ENCODE measurements around the gene DDIT4.

GRCh38 chr10:72227826-72228225, 45.9 kb upstream of the DDIT4 start:
- no peak for TF ChIP-seq CTCF (IDR thresholded peaks at IDR 0.05)
- TF ChIP-seq EZH2phosphoT487 (IDR thresholded peaks at IDR 0.05): no peak
- TF ChIP-seq EZH2 (IDR thresholded peaks at IDR 0.05): no peak

Measured in neural progenitor cell (in vitro differentiated cells).